Jurkat, Clone E6-1 (cell line): Measurements from ENCODE around the gene KCP.

ENCODE experiments used
- DNase-seq: peaks from one replicate; pipeline ENCODE4 v3.0.0-alpha.2; 2011; ENCODE audit warnings: low read depth, low spot score
- H3K4me3 ChIP-seq: 2 replicates; pipeline ENCODE4 v1.5.1; 2011; ENCODE audit warnings: mild to moderate bottlenecking, low read length, control low read depth, moderate library complexity

The KCP gene

GRCh38 chr7:128939861-128940410 is 29.4 kb upstream of the KCP start:
- DNase-seq = no peak
- no peak overlapping the region for H3K4me3 ChIP-seq

DNA sequence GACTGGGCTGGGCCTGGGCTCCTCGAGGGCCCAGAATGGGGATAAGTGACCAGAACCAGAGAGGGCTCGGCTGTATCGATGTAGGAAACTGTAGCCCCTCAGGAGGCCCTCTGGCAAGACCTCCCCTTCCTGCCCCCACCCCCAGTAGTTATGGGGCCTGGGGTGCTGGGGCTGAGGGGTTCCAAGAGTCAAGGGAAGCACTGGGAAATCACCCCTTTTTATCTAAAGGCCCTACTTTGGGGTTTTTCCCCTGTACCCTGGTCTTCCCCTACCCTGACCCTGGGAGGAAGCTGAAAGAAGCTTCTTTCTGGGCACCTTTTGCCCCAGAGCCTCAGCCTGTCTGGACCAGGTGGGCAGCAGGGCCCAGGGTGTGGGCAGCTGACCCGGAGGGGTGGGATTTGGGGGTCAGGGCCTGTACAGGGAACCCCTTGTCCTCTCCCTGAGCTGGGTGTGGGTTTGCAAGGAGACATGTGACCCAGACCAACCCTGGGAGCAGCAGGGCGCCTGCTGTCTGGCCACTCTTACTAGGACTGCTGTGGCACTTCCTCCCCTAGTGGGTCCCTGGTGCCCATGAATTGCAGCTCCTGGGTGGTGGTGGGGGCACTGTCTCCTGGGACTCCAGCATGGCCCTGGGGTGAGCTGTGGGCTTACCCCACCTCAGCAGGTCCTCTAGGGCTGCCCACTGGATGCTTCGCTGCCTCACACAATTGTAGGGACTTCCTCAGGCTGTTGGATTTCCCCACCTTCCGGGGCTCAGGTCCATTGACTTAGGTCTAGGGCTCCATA is 28.8 kb upstream of the KCP start:
- H3K4me3 ChIP-seq = no peak overlapping the region
- DNase-seq = no peak

- DNase-seq = no peak
- no peak overlapping the region for H3K4me3 ChIP-seq
Measured at GRCh38 chr7:128938544-128939074, 28.1 kb upstream of the KCP start.

- no peak within 1 kb of the TSS for H3K4me3 ChIP-seq
- DNase-seq = no peak
Measured at GRCh38 chr7:128937647-128938543, 27.4 kb upstream of the KCP start, which contains the start of gene IRF5. TSS of gene IRF5 (plus strand) at chr7:128937927. CDS start at chr7:128942082, 4,155 bp downstream.

DNA sequence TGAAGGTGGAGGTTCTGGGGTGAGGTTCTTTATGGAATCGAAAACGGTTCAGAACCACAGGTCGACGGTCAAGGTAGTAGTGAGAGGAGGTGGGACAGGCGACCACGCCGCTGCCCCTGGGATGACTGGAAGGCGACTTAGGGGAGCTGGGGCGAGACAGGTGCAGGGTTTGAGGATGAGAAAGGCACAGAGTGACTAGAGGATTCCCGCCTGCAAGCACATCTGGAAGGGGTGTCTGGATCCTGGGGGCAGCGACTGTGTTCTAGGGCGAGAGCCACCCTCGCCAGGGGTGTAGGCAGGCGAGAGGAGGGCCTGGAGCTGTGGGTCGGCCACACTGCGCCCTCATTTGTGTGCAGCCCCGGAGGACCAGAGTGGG is 26.8 kb upstream of the KCP start:
- no peak overlapping the region for H3K4me3 ChIP-seq

DNA sequence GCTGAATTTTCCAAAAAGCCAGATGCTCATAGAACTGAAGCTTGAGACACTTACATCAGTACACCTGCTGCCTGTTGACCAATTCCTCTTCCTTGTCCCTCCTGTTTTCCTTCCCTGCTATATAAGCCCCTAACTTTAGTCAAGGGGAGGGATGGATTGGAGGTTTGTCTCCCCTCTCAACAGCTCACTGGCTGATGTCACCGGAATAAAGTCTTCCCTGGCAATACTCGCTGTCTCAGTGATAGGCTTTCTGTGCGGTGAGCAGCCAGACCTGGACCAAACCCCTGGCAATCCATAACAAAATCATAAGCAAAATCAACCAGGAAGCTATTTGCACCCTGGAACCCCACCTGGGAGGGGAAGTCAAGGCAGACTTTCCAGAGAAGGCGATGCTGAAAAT is 26.3 kb upstream of the KCP start:
- H3K4me3 ChIP-seq = no peak overlapping the region
- no peak for DNase-seq

More for the DNA sequence above, 26.8 kb upstream of the KCP start:
- no peak for DNase-seq

DNA sequence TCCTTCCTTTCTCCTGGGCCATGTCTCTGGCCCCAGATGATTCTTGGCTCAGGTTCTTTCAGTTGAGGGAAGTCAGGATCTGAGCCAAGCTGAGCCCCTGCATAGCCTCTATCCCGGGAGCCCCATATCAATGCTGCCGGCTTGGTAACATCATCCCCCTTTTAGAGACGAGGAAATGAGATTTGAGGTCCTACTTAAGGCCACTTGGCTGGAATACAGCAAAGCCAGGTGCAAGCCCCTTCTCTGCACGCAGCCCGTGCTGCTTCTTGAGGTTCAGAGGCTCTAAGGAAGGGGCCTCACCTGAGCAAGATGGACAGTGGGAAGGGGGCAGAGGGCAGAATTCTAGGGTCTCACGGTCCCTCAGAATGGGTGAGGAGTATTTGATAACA is 24.8 kb upstream of the KCP start:
- DNase-seq = no peak
- no peak overlapping the region for H3K4me3 ChIP-seq

- no peak overlapping the region for H3K4me3 ChIP-seq
- no peak for DNase-seq
Measured at GRCh38 chr7:128934361-128935341, 24.1 kb upstream of the KCP start.

GRCh38 chr7:128933180-128933891 is 22.8 kb upstream of the KCP start:
- H3K4me3 ChIP-seq = no peak overlapping the region
- DNase-seq = peak; percentile 71

GRCh38 chr7:128932862-128933179 is 22.3 kb upstream of the KCP start:
- no peak overlapping the region for H3K4me3 ChIP-seq
- no peak for DNase-seq

DNA sequence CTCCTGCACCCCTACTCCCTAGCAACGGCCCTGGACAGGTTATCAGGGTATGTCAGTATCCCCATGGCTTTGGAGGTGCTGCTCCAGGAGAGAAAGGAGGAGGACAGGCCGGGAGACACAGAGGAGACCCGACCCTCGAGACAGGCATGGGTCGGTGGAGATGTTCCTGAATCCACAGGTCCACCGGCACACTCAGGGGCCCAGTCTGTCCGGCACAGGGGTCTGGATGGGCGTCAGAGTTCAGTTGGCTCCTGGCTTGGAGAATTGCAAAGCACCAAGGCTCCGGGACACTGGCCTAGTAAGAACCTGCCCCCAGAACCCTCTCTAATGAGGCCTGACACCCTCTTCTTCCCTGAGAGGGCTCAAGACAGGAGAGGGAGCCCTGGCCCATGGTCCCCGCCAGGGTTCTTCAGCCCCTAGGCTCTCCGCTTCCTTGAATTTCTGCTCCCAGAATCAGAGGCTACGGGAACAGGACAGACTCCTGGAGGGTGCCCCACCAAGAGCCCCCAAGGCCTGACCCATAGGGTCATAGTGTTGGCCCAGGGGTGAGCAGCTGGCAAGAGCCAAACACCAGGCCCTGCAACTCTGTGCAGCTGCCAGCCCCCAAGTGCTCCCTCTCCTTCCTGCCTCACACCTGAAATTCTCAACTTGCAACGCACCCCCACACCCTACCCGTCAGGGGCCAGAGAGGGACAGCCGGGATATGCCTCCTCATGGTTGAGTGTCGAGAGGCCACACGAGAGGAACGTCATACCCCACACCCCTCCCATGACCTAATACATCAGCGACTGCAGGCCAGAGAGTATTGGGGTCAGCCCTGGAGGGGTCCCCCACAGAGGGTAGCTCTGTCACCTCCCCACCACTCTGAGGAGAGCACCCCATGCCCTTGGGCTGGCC is 21.7 kb upstream of the KCP start:
- DNase-seq = no peak
- H3K4me3 ChIP-seq = no peak overlapping the region

- no peak overlapping the region for H3K4me3 ChIP-seq
- DNase-seq = no peak
Measured at GRCh38 chr7:128931190-128931798, 20.8 kb upstream of the KCP start.

- H3K4me3 ChIP-seq = no peak overlapping the region
- DNase-seq = no peak
Measured at GRCh38 chr7:128928882-128929788, 18.6 kb upstream of the KCP start.

- H3K4me3 ChIP-seq = no peak overlapping the region
- no peak for DNase-seq
Measured at GRCh38 chr7:128928159-128928813, 17.8 kb upstream of the KCP start.
